ENCODE results near the gene OSM.

- TF ChIP-seq POLR2A (IDR thresholded peaks at IDR 0.05; ENCODE audit: borderline replicate concordance, extremely low read depth, insufficient read depth, insufficient read length) (no peak), SP1 (IDR thresholded peaks at IDR 0.05; ENCODE audit: low read depth) (no peak), ZNF274 (IDR thresholded peaks at IDR 0.05; ENCODE audit: low read depth, low read length) (no peak), REST (IDR thresholded peaks at IDR 0.05; ENCODE audit: low read depth) (no peak), EZH2 (IDR thresholded peaks at IDR 0.05) (no peak), CEBPB (IDR thresholded peaks at IDR 0.05; ENCODE audit: low read depth) (no peak), FOSL1 (IDR thresholded peaks at IDR 0.05; ENCODE audit: low read depth) (no peak), ELF1 (IDR thresholded peaks at IDR 0.05; ENCODE audit: borderline replicate concordance, low read depth) (no peak), POLR2AphosphoS5 (IDR thresholded peaks at IDR 0.05; ENCODE audit: low read depth, low read length) (no peak; the same call in 1 of the 2 replicates), ZFX (IDR thresholded peaks at IDR 0.05) (no peak), EZH2phosphoT487 (IDR thresholded peaks at IDR 0.05; ENCODE audit: borderline replicate concordance) (no peak), EGR1 (IDR thresholded peaks at IDR 0.05; ENCODE audit: low read depth) (no peak), YY1 (IDR thresholded peaks at IDR 0.05; ENCODE audit: extremely low read depth, insufficient replicate concordance, low read depth, low read length) (no peak)
- TF ChIP-seq, protein P1, sequence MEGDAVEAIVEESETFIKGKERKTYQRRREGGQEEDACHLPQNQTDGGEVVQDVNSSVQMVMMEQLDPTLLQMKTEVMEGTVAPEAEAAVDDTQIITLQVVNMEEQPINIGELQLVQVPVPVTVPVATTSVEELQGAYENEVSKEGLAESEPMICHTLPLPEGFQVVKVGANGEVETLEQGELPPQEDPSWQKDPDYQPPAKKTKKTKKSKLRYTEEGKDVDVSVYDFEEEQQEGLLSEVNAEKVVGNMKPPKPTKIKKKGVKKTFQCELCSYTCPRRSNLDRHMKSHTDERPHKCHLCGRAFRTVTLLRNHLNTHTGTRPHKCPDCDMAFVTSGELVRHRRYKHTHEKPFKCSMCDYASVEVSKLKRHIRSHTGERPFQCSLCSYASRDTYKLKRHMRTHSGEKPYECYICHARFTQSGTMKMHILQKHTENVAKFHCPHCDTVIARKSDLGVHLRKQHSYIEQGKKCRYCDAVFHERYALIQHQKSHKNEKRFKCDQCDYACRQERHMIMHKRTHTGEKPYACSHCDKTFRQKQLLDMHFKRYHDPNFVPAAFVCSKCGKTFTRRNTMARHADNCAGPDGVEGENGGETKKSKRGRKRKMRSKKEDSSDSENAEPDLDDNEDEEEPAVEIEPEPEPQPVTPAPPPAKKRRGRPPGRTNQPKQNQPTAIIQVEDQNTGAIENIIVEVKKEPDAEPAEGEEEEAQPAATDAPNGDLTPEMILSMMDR (IDR thresholded peaks at IDR 0.05 in 2 of 3, conservative IDR thresholded peaks at IDR 0.05 in 1 of 3; ENCODE audit: borderline replicate concordance in 1 of 3, insufficient read depth in 1 of 3, low read depth in 2 of 3, low read length in 2 of 3), result no peak
These were observed 12.3 kb downstream of the OSM start for GRCh38 chr22:30254314-30254713.

Measured in HCT116 (cell line).